Gastroesophageal sphincter (tissue), 3 donors: Measurements from ENCODE around the gene MPG.

Source experiments
- POLR2AphosphoS5 ChIP-seq: sonication (generic); formaldehyde crosslinking; IDR thresholded peaks from one replicate; pipeline ENCODE4 v1.6.1; 2017; ENCODE audit warnings: antibody characterized with exemption
- TF ChIP-seq, protein P1 (sequence below), 4 experiments: fragments of 200-600 bp in 2 of 4; fragments of 450-650 bp in 2 of 4; sonication (generic) in 1 of 4; IDR thresholded peaks; one replicate each; pipeline ENCODE4 v1.5.1; 2017 to 2019; ENCODE audit warnings: antibody characterized with exemption in 4 of 4, mild to moderate bottlenecking in 2 of 4, moderate library complexity in 2 of 4

DNA sequence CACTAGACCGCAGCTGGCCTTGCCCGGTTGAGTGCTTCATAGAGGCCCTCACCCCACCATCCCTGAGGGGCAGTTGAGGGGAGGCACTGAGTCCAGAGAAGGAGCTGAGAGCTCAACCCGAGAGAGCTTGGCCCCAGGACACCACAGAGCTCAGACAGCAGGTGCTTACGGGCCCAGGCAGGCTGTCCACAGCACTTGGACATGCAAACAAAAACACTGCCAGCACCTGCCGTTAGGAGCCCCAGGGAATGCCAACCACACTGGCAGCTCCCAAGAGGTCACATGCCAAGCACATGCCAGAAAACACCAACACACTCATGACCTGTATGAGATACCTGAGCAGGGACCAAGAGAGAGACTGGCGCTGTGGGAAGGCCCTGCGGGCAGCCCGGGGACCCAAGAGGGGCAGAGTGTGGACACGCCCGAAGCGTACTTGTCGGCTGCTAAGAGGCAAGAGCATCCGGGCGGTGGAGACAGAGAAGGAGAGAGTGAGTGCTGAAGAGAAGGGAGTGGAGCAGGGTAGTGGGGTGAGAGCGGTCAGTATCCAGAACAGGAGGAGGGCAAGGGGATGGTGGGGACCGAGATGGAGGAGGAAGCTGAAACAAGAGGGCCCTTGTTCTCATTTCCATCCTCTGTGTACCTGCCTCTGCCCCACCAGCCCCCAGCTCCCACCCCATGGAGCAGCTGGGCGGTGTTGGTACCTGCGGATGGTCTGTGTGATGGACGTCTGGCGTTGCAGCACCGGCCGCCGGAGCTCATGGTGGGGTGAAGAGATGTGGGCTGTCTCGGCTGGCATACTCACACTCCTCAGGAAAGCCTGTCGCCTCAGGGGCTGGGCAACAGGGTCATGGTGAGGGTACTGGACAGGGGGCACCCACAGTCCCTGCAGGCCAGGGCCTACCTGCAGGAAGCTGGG, 13.8 kb upstream of the MPG start:
- TF ChIP-seq, protein P1, sequence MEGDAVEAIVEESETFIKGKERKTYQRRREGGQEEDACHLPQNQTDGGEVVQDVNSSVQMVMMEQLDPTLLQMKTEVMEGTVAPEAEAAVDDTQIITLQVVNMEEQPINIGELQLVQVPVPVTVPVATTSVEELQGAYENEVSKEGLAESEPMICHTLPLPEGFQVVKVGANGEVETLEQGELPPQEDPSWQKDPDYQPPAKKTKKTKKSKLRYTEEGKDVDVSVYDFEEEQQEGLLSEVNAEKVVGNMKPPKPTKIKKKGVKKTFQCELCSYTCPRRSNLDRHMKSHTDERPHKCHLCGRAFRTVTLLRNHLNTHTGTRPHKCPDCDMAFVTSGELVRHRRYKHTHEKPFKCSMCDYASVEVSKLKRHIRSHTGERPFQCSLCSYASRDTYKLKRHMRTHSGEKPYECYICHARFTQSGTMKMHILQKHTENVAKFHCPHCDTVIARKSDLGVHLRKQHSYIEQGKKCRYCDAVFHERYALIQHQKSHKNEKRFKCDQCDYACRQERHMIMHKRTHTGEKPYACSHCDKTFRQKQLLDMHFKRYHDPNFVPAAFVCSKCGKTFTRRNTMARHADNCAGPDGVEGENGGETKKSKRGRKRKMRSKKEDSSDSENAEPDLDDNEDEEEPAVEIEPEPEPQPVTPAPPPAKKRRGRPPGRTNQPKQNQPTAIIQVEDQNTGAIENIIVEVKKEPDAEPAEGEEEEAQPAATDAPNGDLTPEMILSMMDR (IDR thresholded peaks at IDR 0.05) = no peak
- TF ChIP-seq POLR2AphosphoS5 = no peak
